ENCODE data around the gene UBR2.
"Not testable (repeated sequence)": the region's sequence is repeated elsewhere in the genome, so short reads cannot be mapped to it uniquely, and the experiment has no call there.

Gene UBR2

GRCh38 chr6:42727627-42728026 lies 163.8 kb downstream of the UBR2 start:
- no peak for DNase-seq (ENCODE audit: low read depth)

DNA sequence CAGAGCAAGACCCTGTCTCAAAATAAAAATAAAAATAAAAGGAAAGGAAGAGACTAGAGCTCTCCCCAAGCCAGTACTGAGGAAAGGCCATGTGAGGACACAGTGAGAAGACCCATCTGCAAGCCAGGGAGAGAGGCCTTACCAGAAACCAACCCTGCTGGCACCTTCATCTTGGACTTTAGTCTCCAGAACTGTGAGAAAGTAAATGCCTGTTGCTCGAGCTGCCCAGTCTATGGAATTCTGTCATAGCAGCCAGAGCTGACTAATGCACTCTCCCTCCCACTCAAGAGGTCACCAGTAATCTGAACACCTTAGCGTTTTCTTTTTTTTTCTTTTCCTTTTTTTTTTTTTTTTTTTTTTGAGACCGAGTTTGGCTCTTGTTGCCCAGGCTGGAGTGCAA lies 165.9 kb downstream of the UBR2 start:
- DNase-seq (ENCODE audit: low read depth), result no peak

DNA sequence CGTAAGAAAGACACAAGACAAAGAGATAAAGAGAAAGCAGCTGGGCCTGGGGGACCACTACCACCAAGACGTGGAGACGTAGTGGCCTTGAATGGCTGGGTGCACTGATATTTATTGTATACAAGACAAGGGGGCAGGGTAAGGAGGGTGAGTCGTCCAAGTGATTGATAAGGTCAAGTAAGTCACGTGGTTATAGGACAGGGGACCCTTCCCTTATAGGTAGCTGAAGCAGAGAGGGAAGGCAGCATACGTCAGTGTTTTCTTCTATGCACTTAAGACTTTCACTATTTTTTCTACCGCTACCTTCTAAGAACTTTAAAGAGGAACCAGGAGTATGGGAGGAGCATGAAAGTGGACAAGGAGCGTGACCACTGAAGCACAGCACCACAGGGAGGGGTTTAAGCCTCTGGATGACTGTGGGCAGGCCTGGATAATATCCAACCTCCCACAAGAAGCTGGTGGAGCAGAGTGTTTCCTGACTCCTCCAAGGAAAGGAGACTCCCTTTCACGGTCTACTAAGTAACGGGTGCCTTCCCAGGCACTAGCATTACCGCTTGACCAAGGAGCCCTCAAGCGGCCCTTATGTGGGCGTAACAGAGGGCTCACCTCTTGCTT lies 170.1 kb downstream of the UBR2 start:
- DNase-seq (ENCODE audit: low read depth), result not testable (repeated sequence)

DNA sequence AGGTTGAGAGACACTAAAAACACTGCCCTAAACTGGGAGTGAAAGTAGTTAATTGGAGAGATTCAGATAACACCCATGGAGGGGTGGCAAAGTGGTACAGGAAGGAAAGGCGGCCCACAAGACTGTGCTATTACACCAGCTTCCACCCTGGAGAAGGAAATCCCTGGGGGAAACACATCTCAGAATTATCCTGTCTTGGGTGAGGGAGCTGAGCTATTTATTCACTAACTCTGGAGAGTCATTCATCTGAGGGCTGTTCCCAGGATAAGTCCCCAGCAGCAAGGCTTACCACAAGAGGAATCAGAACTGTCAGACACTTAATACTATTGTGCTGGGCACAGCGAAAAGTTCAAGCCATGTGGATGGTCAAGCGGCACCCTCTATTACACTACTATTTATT lies 172.1 kb downstream of the UBR2 start:
- DNase-seq (ENCODE audit: low read depth), result no peak

DNA sequence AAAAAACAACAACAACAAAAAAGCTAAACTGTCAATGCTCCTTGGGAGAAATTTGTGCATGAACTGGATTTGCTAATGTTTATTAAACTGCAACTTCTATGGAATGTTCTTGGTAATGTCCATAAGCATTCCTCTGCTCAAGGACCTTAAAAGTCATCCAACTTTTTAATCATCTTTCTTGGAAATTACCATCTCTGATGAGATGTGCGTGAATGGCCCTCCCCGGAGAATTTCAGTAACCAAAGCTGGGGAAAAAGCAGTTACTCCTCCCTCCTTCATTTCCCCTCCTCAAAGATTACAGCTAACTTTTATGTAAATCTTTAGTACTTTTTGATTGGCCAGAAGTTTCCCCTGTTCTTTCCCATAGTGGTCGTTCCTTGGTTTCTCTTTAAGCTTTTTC lies 176.9 kb downstream of the UBR2 start:
- DNase-seq (ENCODE audit: low read depth), result no peak

DNA sequence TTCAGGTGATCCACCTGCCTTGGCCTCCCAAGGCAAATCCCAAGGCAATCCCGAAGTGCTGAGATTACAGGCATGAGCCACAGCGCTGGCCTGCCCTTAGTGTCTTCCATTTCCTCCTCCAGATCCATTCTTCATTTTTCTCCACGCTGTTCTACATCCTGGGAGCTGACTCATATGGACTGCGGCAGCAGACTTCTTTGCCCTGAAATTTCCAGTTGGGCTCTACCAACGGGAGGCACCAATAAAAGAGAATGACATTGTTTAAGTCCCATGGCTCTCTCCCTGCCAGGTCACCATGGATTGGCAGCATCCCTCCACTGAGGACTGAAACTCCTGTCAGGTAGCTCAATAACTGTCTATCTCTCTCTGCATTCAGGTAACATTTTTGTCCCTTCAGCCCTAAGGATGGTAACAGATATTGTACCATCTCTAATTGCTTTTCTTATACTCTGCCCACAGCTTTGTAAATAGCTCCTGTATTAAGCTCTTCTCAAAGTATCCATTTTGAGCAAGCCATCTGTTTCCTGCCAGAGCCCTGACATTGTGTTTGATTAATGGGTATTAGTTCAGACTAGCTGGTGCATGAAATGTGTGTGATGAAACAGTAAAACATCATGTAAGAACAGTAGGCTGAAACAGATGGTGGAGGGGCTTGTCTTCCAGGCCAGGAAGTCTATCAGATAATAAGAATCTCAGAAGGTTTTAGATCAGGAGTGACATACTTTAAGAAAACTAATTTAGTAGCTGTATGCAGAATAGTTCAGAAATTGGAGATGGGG lies 178.5 kb downstream of the UBR2 start:
- DNase-seq (ENCODE audit: low read depth), result no peak
